NCI-H1417 treated with DMSO at 0.1 percent for 48 hours (cell line): ENCODE results near the gene ADGRV1.
"Not testable (repeated sequence)": the region's sequence is repeated elsewhere in the genome, so short reads cannot be mapped to it uniquely, and the experiment has no call there.

ENCODE experiments used
- DNase-seq: peaks from one replicate; lab custom pipeline; 2025; lab: John Stamatoyannopoulos, UW

The ADGRV1 gene

GRCh38 chr5:90985341-90985740 is 426.7 kb downstream of the ADGRV1 start:
- DNase-seq: no peak

GRCh38 chr5:90987726-90988125 is 429.1 kb downstream of the ADGRV1 start:
- DNase-seq: no peak

GRCh38 chr5:90991201-90991600 is 432.6 kb downstream of the ADGRV1 start:
- no peak for DNase-seq

GRCh38 chr5:90994796-90995195 is 436.2 kb downstream of the ADGRV1 start:
- no peak for DNase-seq

- no peak for DNase-seq
Measured at GRCh38 chr5:90996089-90996488, 437.5 kb downstream of the ADGRV1 start.

- no peak for DNase-seq
Measured at GRCh38 chr5:90997082-90997481, 438.5 kb downstream of the ADGRV1 start.

GRCh38 chr5:91000743-91001142 is 442.1 kb downstream of the ADGRV1 start:
- DNase-seq: no peak

- DNase-seq: no peak
Measured at GRCh38 chr5:91006713-91007112, 448.1 kb downstream of the ADGRV1 start.

- DNase-seq: no peak
Measured at GRCh38 chr5:91007251-91007650, 448.7 kb downstream of the ADGRV1 start.

GRCh38 chr5:91007780-91008402 is 449.3 kb downstream of the ADGRV1 start:
- no peak for DNase-seq

GRCh38 chr5:91010090-91010489 is 451.5 kb downstream of the ADGRV1 start:
- no peak for DNase-seq

GRCh38 chr5:91011029-91011428 is 452.4 kb downstream of the ADGRV1 start:
- no peak for DNase-seq

- not testable (repeated sequence) for DNase-seq
Measured at GRCh38 chr5:91012867-91013266, 454.3 kb downstream of the ADGRV1 start.

- DNase-seq: no peak
Measured at GRCh38 chr5:91016322-91016721, 457.7 kb downstream of the ADGRV1 start.

GRCh38 chr5:91016954-91017700 is 458.5 kb downstream of the ADGRV1 start:
- DNase-seq: no peak

GRCh38 chr5:91018200-91018599 is 459.6 kb downstream of the ADGRV1 start:
- DNase-seq: no peak

- no peak for DNase-seq
Measured at GRCh38 chr5:91018712-91019371, 460.2 kb downstream of the ADGRV1 start.

GRCh38 chr5:91020065-91020800 is 461.6 kb downstream of the ADGRV1 start:
- no peak for DNase-seq

GRCh38 chr5:91022518-91022917 is 463.9 kb downstream of the ADGRV1 start:
- DNase-seq: no peak

GRCh38 chr5:91024206-91024605 is 465.6 kb downstream of the ADGRV1 start:
- DNase-seq: no peak

GRCh38 chr5:91024727-91025126 is 466.1 kb downstream of the ADGRV1 start:
- no peak for DNase-seq

GRCh38 chr5:91025449-91025848 is 466.9 kb downstream of the ADGRV1 start:
- no peak for DNase-seq

GRCh38 chr5:91025956-91026355 is 467.4 kb downstream of the ADGRV1 start:
- no peak for DNase-seq
